Left forelimb (tissue), 1 donor: ENCODE data around the gene GDPD4.
"Not testable (repeated sequence)": the region's sequence is repeated elsewhere in the genome, so short reads cannot be mapped to it uniquely, and the experiment has no call there.

Experiments
- DNase-seq: peaks from one replicate; pipeline ENCODE4 v3.0.0-alpha.2; 2018; ENCODE audit warnings: low spot score

Gene GDPD4, protein sequence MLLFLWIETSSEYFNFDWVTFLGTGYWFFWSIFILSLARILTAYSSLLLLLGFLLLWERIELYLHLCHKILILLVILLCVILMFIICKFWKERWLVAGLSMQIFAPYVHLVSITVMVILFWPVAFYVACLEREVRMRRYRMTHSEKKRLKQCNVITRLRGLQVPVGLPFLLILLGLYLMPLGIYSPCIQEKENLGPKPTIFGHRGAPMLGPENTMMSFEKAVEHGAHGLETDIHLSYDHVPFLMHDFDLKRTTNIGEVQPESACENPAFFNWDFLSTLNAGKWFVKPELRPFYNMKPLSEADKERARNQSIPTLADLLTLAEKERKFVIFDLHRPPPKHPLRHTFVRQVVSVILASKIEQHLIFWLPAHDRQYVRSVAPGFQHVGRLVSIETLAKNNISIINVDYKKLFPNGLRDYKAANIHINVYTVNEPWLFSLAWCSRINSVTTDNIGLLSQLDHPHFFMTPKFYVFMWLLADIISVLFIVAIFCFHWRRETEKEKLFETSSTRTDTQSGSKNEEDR

DNA sequence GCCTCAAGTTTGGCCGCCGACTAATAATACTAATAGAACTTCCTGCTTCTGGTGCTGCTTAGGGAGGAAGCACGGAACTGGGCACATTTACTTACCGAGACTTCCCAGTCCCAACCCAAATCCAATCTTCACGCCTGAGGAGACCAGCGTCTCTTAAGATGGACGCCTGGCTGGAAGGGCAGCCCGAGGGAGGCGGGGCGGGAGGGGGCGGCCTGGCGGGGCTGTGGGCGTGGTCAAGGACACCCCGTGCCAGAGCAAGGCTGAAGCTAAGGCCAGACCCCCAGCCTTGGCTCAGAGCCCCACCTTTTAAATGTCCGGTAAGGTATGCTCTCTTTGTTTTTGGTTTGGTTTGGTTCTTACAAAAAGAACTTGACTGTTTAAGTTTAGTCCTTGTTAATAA is at the start of gene GDPD4:
TSS of gene GDPD4 (minus strand) at position 177 of the 400 bp plus-strand sequence. CDS start 16,549 bp downstream, outside the sequence.
- DNase-seq, result no peak

DNA sequence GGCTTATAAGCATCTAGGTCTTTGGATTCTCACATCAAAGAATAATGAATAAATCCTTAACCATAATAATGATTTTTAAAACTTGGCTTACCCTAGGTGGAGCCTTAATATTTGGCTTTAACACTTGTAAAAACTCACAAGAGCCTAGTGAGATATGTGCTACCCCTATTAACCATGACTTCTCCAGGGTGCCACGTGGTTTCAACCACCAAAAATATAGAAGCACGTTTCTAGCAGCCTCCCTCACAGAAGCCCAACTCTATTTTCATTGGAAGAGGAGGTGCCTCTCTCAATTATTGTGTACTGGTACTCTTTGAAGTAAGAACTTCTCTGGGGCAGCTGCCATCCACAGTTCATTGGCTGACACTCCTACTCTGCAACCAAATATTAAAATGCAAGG is 46.5 kb upstream of the GDPD4 start:
- no peak for DNase-seq

DNA sequence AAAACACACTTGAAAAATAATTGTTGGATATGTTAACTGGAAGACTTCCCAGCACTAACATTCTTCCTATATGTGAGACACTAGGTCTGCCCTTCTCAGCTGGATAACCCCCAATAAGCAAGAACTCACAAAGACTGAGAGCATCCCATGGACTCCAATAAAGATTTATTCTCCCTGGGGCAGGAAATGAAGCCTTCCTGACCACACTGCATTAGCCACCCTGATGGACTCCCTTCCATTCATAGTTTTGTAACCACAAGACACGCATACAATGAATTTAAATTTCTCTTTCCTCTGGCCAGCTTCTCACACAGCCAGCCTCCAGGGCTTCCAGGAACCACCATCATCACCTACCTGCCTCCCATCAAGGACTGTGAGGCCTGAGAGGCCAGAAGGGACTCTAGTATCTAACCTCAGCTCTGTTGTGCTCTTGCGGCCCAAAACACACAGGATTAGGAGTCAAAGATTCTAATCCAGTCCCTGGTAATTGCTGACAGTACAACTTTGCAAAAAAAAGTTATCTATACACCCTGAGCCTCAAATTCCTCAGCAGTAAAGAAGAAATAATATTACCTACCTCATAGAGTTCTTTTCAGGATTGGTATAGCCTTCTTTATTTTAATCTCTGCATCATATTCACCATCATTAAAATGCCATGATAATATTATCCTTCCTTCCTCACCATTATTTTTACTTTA is 45.6 kb upstream of the GDPD4 start:
- no peak for DNase-seq

DNA sequence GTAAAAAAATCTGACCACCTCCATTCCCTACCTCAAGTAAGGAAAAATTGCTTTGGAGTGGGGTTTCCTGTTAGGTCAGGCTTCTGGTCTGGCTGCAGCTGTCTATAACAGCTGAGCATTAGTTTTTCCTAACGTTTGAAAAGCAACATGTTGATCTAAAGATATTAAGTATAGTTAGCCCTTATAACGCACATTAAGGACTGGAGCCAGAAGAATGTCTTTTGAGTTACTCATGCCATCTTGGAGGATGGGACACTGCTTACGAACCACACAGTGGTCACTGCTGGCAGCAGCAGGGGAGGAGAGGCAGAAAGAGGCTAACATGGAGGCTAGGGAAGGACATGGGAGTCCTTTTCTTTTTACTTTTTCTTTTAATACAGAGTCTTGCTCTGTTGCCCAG is 44.1 kb upstream of the GDPD4 start:
- no peak for DNase-seq

DNA sequence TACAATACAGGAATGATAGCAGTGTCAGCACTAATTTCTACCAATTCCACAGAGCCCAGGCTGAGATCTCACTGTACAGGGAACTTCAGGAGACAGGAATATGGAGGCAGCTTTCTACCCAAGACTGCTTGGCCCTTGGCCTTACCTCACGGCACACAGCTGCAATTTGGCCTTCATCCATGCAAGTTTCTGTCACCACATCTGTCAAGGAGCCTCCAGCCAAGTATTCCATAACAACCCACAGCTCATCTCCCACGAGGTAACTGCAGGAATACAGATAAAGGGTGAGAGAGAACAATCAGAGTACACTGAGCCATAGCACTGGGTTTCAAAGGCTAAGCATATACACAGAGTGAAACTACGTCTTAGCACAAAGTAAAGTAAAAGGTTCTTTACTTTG is 39.0 kb upstream of the GDPD4 start:
- no peak for DNase-seq

DNA sequence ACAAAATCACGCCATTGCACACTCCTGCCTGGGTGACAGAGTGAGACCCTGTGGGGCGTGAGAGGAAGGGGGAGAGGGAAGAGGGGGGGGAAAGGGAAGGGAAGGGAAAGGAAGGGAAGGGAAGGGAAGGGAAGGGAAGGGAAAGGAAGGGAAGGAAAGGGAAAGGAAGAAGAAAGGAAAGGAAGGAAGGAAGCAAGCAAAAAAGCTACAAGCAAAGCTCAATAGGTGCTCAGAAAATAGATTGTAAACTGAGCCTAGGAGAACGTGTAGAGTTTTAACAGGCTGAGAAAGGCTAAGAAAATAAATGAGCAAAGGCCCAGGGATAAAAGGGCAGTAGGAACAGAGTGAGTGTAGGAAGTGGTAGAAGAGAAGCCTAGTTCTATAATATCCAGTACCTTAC is 30.8 kb upstream of the GDPD4 start:
- no peak for DNase-seq

DNA sequence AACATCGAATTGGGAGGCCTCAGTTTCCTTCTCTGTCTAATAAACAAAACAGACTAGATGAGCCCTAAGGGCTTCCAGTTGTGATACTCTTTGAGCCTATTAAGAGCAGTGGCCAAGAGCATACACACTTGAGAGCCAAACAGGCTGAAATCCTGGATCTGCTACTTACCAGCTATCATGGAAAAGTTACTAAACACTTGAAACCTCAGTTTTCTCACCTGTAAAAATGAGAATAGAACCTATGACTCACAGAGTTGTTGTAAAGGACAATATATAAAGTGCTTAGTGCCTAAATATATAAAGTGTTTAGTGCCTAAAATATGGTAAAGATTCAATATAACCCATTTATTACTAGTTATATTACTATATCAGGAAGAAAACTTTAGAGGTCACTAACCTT is 23.7 kb upstream of the GDPD4 start:
- no peak for DNase-seq

DNA sequence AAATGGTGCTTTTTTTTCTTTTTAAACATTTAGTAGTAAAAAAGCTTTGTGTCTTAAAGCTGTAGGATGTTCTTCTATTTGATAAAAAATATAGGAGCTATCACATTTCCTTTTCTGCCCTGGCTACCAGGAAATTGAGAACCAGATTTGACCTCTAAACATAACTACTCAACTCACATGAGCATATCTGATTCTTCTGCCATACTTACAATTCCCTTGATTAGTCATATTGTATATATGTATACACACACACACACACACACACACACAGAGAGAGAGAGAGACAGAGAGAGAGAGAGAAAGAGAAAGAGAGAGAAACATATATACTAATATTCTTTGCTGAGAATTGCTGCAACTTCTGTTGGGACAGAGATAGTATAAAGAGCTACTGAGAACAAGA is 23.0 kb upstream of the GDPD4 start:
- DNase-seq, result no peak

DNA sequence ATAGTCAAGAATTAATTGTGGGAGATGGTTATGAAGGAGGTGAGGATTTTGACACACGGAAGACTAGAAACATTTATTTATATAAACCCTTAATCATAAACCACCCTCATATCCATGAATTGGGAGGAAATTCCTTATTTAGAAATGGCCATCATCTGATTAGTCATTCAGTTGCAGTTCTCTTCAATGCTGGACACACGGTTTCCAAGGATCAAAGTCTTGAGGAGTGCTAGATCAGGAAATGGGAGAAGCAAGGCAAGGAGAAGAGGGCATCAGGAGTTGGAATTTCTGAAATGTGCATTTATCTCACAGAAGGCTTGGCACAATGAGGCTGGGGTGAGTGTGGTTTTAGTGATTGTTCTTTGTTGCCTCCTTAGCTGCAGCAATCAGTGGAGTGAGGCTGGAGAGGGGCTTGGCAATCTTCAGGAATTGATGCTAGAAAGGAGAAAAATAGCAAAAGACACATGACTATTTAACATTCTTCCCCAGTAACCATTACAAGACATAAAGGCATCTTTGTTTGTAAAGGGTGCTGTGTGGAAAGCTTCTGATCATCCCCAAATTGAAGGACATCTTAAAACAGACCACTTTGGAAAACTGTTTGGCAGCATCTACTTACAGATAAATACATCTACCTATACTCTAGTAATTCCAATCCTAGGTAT is 21.6 kb upstream of the GDPD4 start:
- DNase-seq, result no peak

DNA sequence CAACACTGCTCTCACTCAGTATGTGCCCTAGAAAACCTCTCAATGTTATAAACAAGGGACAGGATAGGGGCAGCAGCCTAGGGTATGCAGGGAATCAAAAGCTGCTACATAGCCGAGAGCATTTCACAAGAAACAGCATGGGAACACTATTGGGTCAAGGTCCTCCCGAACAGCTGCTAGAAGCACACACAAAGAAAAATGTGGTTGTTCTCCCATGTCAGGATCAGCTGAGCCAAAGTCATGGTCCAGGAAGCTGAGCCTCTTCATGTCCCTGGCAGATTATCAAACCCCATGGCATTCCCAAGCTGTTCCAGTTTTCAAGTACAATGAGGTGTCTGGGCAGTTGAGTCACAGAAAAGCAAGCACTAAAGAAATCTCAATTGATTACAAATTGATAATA is 21.0 kb upstream of the GDPD4 start:
- DNase-seq, result no peak

DNA sequence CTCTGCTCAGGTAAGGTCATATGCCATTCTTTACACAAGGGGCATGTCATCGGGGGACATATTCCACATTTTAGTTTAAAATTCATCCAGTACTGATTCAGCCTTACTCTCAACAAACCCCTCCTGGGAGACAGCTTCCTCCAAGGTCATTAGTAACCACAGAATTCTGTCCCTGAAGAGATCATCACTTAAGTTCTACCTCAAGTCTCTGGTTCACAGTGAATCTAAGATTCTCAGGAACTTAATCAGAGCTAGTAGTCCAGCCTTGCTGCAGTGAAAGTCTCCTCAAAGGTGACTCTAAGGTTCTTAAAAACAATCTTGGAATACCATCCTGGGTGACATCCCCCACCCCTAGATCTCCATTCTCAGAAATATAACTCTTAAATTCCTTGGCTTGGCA is 18.9 kb upstream of the GDPD4 start:
- DNase-seq, result no peak

DNA sequence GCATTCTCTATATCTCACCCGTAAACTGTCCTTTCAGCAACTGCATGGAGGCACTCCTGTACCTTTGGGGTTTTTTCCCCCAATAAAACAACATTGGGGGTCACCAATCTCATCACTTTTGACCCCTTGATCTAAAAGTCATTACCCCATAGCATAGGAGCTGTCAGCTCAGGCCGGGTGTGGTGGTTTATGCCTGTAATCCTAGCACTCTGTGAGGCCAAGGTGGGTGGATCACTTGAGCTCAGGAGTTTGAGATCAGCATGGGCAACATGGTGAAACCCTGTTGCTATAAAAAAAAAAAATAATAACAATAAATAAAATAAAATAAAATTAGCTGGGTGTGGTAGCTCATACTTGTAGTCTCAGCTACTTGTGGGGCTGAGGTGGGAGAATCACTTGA is 17.1 kb upstream of the GDPD4 start:
- no peak for DNase-seq

DNA sequence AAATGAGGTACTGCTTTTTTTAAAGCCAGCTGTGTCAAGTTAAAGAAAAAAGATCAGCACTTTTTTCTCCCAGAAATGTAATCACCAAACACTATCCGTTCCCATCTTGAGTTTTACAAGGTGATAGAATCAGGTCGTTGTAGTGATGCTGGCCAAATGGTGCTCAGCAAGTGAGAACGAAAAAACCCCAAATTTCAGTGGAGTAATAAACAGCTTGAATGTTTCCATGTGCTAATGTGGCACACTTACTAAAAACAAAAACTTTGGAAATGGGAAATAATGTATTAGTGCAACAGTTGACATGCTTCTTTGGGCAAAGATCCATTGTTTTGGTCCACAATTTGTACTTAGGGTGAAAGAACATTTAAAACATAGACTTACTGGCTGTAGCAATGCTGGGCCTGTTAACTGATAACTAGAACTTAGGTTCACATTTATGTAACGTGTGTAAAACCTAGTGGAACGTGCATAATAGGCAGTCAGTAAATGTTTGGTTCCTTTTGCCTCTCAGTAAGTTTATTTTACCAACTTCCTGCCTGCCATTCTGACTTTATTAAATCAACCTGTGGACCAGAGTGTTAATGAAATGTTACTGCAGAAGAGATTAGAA is 15.4 kb upstream of the GDPD4 start:
- DNase-seq, result no peak

DNA sequence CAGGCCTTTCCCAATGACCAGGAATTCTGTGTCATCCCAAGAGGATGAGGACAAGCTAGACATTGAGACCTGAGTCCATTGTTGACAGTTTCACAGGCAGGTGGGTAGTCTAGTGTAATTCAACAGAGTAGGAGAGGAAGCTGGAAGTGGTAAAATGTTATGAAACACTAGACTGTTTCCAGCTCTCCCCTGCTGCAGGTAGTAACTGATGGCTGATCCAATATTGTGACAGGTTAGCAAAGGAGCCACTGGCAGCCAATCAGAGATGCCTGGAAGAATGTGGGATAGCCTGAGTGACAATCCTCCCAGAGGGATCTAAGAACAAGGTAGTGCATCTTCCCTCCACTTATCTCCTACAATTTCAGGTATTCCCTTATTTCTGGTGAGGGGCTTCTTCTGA is 10.6 kb upstream of the GDPD4 start:
- no peak for DNase-seq

DNA sequence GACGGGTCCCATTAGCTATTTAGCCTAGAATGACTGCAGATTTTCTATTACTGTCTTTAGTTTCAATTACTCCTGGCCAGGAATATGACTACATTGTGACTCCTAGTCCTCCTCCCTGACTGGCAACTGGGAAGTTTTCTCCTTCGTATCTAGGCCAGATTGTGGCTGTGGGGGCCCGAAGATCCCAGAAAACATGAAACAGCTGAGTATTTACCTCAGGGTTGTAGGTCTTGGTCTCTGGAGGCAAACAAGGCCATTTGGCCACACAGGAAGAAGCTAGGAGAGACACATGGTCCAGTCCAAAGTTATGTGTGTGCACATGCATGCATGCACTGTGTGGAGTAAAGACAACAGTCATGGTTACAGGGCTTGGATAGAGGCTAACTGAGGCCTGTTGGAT is 10.2 kb upstream of the GDPD4 start:
- no peak for DNase-seq

DNA sequence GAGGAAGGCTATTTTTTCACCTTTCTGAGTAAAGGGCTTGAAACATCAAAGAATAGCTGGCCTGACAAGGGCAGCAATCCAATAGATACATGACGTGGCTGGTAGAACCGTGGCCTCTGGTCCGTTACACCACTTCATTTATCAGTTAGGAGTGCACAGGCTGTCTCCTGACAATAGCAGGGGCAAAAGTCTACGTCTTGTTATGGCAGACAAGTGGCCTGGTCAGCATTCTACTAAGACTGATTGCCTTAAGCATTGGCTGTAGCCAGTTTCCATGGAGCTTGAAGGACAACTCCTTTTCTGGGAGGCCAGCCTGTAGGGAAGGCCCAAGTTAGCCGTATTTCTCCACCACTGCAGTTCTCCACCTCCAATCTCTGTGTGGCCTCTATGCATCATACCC is 9.2 kb upstream of the GDPD4 start:
- DNase-seq, result no peak

DNA sequence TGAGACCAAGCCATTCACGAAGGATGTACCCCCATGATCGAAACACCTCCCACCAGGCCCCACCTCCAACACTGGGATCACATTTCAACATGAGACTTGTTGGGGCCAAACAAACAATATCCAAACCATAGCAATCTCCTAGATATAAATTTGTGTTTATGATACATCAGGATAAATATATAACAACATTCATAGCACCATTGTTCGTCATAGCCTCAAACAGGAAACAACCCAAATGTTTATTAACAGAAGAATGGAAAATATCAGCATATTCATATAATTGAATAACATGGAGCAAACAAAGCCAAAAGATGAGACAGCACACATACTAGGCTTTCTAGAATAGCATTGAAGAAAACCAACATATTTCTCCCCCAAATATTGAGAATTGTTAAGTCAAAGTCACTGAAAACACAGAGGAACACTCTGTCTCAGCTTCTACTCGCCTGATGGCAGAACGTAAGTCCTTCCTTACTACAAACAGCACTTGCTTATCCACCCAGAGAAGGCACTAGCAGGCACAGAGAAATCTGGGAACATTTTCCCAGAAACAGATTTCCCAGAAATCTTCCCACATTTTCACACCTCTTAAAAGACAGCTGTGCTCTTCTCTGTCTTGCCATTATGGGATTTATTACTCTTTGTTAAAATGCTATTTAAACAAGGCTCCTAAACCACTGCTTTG is 8.1 kb upstream of the GDPD4 start:
- no peak for DNase-seq

DNA sequence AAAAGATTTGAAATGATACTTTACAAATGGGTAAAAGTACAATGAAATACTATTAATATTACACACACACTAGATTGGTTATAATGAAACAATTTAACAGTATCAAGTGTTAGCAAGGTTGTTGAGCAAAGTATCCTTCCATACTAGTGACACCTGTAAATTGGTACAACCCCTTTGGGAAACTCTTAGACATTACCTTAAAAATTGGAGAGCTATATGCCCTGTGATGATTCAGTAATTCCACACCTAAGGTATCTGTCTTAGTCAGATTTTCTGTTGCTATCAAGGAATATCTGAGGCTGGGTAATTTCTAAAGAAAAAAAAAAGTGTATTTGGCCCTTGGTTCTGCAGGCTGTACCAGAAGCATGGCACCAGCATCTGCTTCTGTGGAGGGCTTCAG is 7.4 kb upstream of the GDPD4 start:
- DNase-seq, result no peak

DNA sequence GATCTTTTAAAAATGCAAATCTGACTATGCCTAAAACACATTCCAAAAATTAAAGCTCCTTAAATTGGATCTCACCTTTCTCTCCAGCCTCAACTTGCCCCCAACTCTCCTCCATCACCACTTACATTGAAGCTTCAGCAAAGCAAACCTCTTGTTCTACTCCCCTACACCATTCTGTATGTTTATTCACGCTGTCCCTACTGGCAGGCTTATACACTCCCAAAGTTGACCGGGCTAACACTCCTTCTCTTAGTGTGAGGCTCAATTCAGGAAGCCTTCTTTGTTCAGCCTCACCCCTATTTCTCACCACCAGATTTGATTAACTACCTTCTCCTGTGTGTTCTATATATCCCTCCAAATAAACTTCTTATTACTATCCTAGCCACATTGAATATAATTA is 1.8 kb upstream of the GDPD4 start:
- no peak for DNase-seq

DNA sequence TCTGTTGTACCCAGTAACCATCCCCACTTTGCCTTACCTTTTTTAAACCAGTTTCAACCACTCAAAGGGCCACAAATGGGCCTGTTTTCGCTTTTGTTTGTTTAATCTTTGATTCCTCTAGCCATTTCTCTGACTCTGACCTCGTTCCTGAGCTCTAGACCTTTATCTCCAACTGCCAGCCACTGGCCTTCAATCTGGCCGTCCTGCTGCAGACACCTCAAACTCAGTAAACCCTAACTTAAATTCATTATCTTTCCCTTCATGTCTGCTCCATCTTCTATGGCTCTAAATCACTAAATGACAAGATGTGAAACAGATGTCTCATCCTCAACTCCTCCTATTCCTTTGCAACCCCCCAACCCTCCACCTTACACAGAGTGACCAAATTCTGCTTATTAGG is 1.3 kb upstream of the GDPD4 start:
- DNase-seq, result no peak

DNA sequence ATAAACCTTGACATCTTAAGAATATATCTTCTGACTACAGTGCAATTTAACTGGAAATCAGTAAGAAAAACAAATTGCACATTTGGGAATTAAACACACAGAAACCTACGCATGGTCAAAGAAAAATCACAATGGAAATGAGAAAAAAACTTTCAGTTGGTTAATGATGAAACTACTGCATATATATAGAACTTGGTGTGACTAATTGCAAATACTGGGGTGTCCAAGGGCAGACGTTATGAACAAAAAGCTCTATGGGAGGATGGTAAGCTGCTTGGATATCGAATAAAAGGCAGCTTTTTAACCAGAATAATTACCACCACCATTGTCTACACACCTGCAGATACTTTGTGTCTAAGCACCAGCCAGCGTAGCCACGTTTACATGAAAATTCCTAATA is 791 bp downstream of the GDPD4 start:
- no peak for DNase-seq

DNA sequence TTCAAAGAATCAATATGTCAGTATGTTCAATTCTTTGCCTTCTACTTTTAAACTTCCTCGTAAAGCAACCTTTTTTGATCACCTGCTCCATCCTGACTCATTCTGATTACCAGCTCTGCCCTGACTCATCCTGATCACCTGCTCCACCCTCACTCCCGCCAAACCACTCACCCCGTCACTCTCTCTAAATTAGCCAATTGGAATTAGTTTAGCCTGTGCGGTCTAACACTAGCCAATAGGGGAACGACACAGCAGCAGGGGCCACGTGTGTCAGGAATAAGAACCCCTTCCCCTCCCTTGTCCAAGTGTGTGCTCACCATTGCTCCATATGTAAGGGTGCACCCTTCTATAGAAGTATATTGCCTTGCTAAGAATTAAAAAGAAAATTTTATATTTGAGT is 1.5 kb downstream of the GDPD4 start:
- DNase-seq, result not testable (repeated sequence)
